ENCODE data around the gene CC2D2B. TPM values are rescaled to one million over a fixed set of nuclear protein-coding genes. Genes with fewer than 3 reads are reported as not detected.

The CC2D2B gene, protein sequence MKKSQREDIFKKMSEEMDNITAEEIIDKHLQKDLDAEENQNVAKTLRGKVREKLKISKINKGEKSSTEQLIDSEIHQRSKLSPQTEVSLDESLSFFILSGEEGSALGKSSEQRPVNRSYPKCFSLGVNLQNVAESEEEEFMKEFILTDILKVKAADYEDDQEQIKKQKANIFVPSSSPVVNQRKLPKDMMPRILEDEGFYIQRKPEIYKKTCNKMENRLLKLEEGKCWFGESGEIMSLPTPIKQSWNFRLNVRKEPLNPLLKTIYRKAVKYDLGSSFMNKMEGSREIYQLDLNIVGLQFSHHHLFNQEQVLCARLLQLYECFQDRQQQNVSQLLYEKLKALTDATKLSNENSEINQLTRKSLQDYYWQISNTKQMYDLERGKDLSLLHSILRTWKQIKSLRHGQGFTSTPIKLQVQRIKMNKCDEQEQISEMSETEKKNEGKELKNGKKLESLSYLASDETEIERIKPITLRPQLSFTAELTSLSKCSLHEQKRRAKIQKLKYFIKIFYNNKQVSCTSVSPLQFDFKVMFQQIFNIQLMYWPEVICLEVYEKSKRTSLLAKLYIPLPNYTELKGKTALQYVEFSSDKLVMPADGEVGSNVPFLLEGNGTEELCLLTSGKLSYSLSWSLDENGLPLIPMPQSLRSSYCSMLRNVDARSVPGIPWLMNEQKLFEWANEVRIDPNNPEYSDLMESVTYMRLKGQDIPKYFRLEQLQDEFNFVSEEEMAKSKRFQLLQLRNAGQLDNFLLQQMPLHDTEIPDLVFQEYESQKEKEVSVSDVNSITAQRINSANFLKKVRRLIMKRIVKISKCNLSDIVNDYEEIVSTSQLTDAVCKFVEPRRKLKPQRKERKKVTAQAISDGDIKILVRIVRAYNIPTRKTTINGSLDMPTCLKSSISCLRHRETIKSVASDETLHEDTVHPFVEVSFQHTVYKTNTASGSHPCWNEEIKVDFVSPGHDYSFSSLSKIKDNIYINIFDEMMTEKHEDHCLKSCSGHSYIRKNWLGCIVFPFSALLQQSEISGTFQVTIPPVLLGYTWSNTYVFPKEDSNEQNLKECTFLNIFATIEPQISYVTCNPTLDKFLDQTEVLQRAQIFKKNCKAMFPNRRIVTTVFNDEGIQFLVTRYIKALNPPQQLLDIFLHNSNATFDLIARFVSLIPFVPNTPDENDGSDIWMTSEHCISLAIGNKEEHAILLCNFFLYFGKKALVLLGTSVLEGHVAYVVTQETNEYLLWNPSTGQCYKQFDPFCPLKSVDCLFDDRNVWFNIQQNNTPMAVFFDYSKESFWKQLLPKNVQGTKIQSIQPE (N-terminal part only)
- total RNA-seq, result 0.86 TPM in 1 of 2 replicates, not detected in the other

DNA sequence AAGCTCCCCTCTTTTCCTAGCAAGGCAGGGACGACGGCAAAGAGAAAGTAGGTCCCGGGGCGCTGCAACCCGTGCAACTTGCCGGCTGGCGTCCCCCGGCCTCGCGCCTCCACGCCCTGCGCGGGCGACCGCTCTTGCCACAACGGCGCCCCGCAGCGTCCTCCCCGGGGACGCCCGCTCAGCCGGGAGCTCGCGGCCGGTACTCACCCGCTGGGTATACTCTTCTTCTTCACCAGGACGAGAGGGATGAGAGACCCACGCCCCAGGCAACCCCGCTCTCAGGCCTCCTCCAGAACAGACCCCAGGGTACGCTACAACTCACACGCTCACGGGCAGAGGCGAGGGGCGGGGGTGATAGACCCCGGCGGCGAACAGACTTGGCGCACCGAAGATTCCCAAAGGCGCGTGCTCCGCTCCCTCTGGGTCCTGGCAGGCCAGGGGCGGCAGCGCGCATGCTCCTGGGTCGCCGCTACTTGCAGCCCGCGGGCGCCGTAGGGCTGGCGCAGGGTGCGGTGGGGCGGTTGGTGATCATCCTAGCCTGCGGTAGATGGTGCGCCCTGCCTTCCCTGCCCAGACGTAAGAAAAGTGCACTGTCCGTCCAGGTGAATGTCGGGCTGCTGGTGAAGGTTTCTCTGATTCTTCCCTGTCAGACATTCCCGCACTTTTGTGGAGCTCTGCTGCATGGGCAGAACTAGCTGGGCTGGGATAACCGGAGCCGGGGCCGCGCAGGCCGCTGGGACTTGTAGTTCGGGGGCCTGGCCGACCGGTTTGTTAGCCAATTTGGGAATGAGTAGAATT lies at the start of gene CC2D2B:
TSS of gene CC2D2B (plus strand) at position 520 of the 798 bp plus-strand sequence. CDS start 3,349 bp downstream, outside the sequence.
- peak; percentile 82 for DNase-seq (ENCODE audit: low read depth)
- peak within 1 kb of the TSS; percentile 68 for H3K4me3 ChIP-seq (ENCODE audit: low read depth, low read length)
- TF ChIP-seq, protein P1, sequence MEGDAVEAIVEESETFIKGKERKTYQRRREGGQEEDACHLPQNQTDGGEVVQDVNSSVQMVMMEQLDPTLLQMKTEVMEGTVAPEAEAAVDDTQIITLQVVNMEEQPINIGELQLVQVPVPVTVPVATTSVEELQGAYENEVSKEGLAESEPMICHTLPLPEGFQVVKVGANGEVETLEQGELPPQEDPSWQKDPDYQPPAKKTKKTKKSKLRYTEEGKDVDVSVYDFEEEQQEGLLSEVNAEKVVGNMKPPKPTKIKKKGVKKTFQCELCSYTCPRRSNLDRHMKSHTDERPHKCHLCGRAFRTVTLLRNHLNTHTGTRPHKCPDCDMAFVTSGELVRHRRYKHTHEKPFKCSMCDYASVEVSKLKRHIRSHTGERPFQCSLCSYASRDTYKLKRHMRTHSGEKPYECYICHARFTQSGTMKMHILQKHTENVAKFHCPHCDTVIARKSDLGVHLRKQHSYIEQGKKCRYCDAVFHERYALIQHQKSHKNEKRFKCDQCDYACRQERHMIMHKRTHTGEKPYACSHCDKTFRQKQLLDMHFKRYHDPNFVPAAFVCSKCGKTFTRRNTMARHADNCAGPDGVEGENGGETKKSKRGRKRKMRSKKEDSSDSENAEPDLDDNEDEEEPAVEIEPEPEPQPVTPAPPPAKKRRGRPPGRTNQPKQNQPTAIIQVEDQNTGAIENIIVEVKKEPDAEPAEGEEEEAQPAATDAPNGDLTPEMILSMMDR (IDR thresholded peaks at IDR 0.05; ENCODE audit: insufficient read depth, low read depth, low read length), result no peak

DNA sequence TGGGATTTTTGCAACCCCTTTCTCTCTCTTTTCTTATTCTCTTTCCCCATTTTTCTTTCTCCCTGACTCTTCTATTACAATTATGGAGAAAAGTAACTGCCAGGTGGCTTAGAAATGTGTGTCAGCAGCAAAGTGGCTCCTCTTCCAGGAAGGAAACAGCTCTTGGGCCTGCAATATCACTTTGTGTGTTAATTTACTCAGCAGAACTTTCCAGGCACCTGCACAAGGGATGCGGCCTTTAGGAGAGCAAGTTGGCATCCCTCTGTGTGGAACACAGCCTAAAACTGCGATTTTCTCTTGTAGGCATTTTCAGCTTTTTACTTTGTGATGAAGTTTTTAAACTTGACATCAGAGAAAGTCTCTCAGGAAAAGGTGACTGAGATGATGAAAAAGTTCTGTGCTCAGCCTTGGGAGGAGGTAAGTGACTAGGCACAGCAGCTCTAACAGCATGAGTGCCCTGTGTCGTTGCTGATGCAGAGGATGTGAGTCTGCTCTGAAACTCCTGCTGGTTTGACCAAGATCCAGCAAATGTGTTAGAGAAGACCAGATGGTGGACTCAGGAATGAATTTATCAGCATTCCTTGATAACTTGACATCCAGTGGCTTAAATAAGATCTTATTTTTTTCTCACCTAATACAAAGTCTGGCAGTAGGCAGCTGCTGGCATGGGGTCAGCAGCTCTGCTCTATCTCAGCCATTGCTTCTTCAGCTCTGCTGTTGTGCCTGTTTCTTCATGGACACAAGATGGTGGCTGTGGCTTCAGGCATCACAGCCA lies 47.4 kb upstream of the CC2D2B start:
- TF ChIP-seq, protein P1 (IDR thresholded peaks at IDR 0.05; ENCODE audit: insufficient read depth, low read depth, low read length), result no peak
- no peak overlapping the region for H3K4me3 ChIP-seq (ENCODE audit: low read depth, low read length)
- DNase-seq (ENCODE audit: low read depth), result peak; percentile 44

DNA sequence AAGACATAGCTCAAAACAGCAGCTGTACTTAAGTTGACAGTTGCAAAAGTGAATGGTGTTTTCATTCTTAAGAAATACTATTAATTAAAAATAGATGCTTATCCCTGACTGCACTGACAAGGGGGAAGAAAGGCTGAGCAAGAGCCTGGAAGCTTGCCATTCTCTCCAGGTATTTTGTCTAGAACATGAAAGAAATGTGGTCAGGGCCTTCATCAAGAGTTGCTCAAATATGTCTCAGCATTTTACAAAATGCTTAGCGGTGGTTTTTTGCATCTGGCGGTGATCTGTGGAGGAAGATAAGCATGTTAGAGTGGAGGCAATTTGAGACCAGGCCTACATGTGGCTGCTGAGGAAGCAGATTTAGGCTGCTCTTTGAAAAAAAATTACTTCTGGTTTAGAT lies 46.4 kb upstream of the CC2D2B start:
- H3K4me3 ChIP-seq (ENCODE audit: low read depth, low read length), result no peak overlapping the region
- peak; percentile 58 for DNase-seq (ENCODE audit: low read depth)
- TF ChIP-seq, protein P1 (IDR thresholded peaks at IDR 0.05; ENCODE audit: insufficient read depth, low read depth, low read length), result no peak

DNA sequence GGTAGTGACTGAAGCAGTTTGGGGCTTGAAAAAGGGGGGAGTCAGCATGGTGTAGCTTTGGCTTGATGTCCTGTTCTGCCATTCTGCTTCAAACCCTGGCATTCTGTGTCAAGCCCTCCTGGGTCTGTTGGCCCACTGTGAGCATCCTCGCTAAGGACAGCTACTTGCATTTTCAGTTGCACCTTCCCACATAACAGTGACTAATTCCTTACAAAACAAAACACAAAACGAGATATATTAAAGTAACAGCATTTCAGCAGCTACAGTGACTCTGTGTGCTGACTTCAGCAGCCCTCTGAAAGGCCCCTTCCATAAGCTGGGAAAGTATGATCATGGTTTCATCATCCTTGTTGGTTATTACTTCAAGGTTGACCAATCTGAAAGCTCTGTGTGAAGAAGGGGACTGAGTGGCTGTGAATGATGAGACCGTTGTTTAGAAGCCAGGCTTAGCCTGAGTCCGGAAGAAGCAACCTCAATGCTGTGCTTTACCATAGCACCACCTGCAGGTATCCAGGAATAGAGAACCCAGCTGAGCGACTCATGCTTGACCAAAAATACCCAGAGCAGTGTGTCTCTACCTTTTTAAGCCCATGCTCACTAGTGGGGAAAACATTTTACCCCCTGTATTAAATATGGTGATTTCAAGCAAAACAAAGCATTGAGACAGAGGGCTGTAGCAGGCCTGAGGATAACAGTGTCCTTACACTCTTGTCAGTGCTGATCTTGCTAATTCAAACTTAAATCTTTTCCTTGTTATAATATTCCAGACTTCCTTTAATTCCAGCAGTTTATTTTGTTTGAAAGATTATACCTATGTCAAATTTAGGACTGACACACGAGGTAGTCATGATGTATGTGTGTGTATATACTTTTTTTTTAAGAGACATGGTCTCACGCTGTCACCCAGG lies 42.6 kb upstream of the CC2D2B start:
- no peak overlapping the region for H3K4me3 ChIP-seq (ENCODE audit: low read depth, low read length)
- DNase-seq (ENCODE audit: low read depth), result peak; percentile 90
- TF ChIP-seq, protein P1 (IDR thresholded peaks at IDR 0.05; ENCODE audit: insufficient read depth, low read depth, low read length), result peak; percentile 84

DNA sequence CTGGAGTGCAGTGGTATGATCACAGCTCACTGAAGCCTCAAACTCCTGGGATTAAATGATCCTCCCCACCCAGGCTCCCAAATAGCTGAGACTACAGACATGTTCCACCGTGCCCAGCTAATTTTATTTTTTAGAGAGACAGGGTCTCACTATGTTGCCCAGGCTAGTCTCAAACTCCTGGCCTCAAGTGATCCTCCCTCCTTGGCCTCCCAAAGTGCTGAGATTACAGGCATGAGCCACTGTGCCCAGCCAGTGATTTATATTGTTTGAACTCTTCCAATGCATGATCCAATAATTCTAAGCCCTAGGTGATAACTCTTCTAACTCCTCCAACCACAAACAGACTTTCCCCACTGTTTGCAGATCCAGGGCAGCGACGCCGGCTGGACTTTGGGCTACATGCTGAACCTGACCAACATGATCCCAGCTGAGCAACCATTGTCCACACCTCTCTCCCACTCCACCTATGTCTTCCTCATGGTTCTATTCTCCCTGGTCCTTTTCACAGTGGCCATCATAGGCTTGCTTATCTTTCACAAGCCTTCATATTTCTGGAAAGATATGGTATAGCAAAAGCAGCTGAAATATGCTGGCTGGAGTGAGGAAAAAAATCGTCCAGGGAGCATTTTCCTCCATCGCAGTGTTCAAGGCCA lies 41.8 kb upstream of the CC2D2B start:
- no peak for DNase-seq (ENCODE audit: low read depth)
- TF ChIP-seq, protein P1 (IDR thresholded peaks at IDR 0.05; ENCODE audit: insufficient read depth, low read depth, low read length), result no peak
- no peak overlapping the region for H3K4me3 ChIP-seq (ENCODE audit: low read depth, low read length)

All from fibroblast of villous mesenchyme (primary cell).